ENCODE results near the gene CBX2. TPM values are rescaled to one million over a fixed set of nuclear protein-coding genes. Genes with fewer than 3 reads are reported as not detected.
A peak's percentile ranks its signal among the peaks of the same experiment; 100 is the strongest.

The CBX2 gene
- total and polyA plus RNA-seq, 2 of the 4 experiments (the other 2 are of a cell fraction): 2.0 to 3.2 TPM

- no peak overlapping the region for H3K56ac ChIP-seq (ENCODE audit: extremely low read depth, insufficient read depth, low read length)
- no peak overlapping the region for H3K4ac ChIP-seq (ENCODE audit: low read depth, low read length)
- no peak overlapping the region for H3K9ac ChIP-seq (ENCODE audit: low read depth, low read length)
- no peak overlapping the region for H4K8ac ChIP-seq (ENCODE audit: low read depth in 2 of 2, low read length in 2 of 2)
- H3K4me1 ChIP-seq (ENCODE audit: control insufficient read depth, insufficient read depth, low read length): no peaks in the 10 kb centered on the region
- POLR2A ChIA-PET (ENCODE audit: unreplicated experiment): interaction anchor here (0.5 kb wide), 1 partner anchor 100 kb away, joined by 9 read pairs; no protein-coding TSS in a partner anchor
- no peak overlapping the region for H3K23ac ChIP-seq (ENCODE audit: low read depth, low read length)
- H2AK5ac ChIP-seq (ENCODE audit: low read depth, low read length): no peak overlapping the region
- H2BK120ac ChIP-seq (ENCODE audit: low read depth, low read length): no peak overlapping the region
- H4K20me1 ChIP-seq (ENCODE audit: insufficient read depth, low read length): no peaks in the 10 kb centered on the region
- no peak overlapping the region for H3K27ac ChIP-seq (ENCODE audit: insufficient read depth, low read length)
- no peaks in the 10 kb centered on the region for H3K36me3 ChIP-seq (ENCODE audit: control insufficient read depth, insufficient read depth, low read length)
- H3K4me3 ChIP-seq (ENCODE audit: insufficient read depth, low read depth, low read length): no peak overlapping the region
- ATAC-seq (ENCODE audit: low read depth) (no peak), DNase-seq (no peak)
- no TSS peak for BruUV-seq (replicated peaks)
- H3K27me3 ChIP-seq (ENCODE audit: control insufficient read depth, insufficient read depth, low read length): peaks cover 22% of the 10 kb centered on the region; the same call in 1 of the 2 replicates
- no peak overlapping the region; the same call in 1 of the 2 replicates for H3K4me2 ChIP-seq (ENCODE audit: low read depth, low read length)
- H2AFZ ChIP-seq (replicated peaks; ENCODE audit: low read length, poor library complexity): peak overlapping the region; percentile 56
- intact Hi-C loops (cut with micrococcal nuclease) (no loop called here), dilution Hi-C loops (cut with HindIII; ENCODE audit: low sequenced_read_pairs, unreplicated experiment) (no loop called here), in situ Hi-C loops (cut with MboI; ENCODE audit: low sequenced_read_pairs) (no loop called here)
- TF ChIP-seq RCOR1 (IDR thresholded peaks at IDR 0.05; ENCODE audit: insufficient replicate concordance, low read length) (no peak), CHD1 (IDR thresholded peaks at IDR 0.05; ENCODE audit: low read depth, low read length) (no peak), MAFK (IDR thresholded peaks at IDR 0.05; ENCODE audit: low read depth, low read length) (no peak), MXI1 (IDR thresholded peaks at IDR 0.05; ENCODE audit: borderline replicate concordance, low read depth, low read length) (no peak), NFE2L2 (IDR thresholded peaks at IDR 0.05; ENCODE audit: low read depth, low read length) (no peak), CTCF (conservative IDR thresholded peaks at IDR 0.05; ENCODE audit: low read depth, low read length) (no peak), USF2 (IDR thresholded peaks at IDR 0.05; ENCODE audit: low read depth, low read length) (no peak), MAZ (IDR thresholded peaks at IDR 0.05; ENCODE audit: borderline replicate concordance, low read depth, low read length) (no peak), SMC3 (IDR thresholded peaks at IDR 0.05; ENCODE audit: low read depth, low read length) (no peak), FOS (IDR thresholded peaks at IDR 0.05; ENCODE audit: low read depth, low read length) (no peak), CEBPB (IDR thresholded peaks at IDR 0.05; ENCODE audit: low read depth, low read length) (no peak)
- H2BK15ac ChIP-seq (ENCODE audit: low read depth, low read length): no peak overlapping the region
- CTCF ChIA-PET: no interaction called here
- H4K5ac ChIP-seq (ENCODE audit: low read depth, low read length): no peak overlapping the region
- no peak overlapping the region for H2AK9ac ChIP-seq (replicated peaks; ENCODE audit: low read depth, low read length, poor library complexity)
- no peak overlapping the region for H3K14ac ChIP-seq (replicated peaks; ENCODE audit: low read depth, low read length)
- 62% methylated on average over 18 of the region's 35 CpGs; no CpG with 5 or more reads in 1 of the 2 experiments for WGBS, 2 experiments (ENCODE audit: extremely low coverage in 2 of 2, insufficient read length in 1 of 2)
- H3K9me3 ChIP-seq (ENCODE audit: control insufficient read depth, insufficient read depth, low read length): no peaks in the 10 kb centered on the region
- H2BK20ac ChIP-seq (ENCODE audit: low read depth, low read length): no peak overlapping the region
- no peak overlapping the region for H2BK5ac ChIP-seq (ENCODE audit: low read depth, low read length, poor library complexity, severe bottlenecking)
- no peak overlapping the region for H3K18ac ChIP-seq (ENCODE audit: low read depth, low read length)
- H4K91ac ChIP-seq (ENCODE audit: insufficient read depth, low read depth, low read length): no peak overlapping the region
- H3K9me1 ChIP-seq (ENCODE audit: insufficient read depth, low read length): peaks cover 3% of the 10 kb centered on the region; the same call in 1 of the 2 replicates
- no peaks in the 10 kb centered on the region for H3K79me1 ChIP-seq (ENCODE audit: low read depth in 1 of 2, low read length in 2 of 2)
These were observed 44.9 kb upstream of the CBX2 start for GRCh38 chr17:79732804-79733691.
